ENCODE data around the gene IFITM5. TPM values are rescaled to one million over a fixed set of nuclear protein-coding genes. Genes with fewer than 3 reads are reported as not detected.

IFITM5 gene
- polyA plus RNA-seq, 1 donor from 2014 or later: not detected

DNA sequence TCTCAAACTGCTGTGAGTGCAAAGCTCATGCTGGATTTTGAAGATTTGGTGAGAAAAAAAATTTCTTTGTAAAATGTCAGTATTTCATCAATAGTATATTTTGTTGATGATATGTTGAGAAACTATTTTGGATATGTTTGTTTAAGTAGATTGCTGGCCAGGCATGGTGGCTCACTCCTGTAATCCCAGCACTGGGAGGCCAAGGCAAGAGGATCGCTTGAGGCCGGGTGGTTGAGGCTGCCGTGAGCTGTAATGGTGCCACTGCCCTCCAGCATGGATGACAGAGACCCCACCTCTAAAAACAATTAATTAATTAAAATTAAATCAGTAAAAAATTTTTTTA, 28.2 kb upstream of the IFITM5 start:
- H4K20me1 ChIP-seq (ENCODE audit: insufficient read depth): no peaks in the 10 kb centered on the region
- no peak overlapping the region for H3K4me2 ChIP-seq (ENCODE audit: low read length)
- no peak overlapping the region for H3K4me3 ChIP-seq (ENCODE audit: low read length)
- H3K79me2 ChIP-seq (replicated peaks; ENCODE audit: insufficient read depth, low read length): no peaks in the 10 kb centered on the region
- no peak overlapping the region for H3K27ac ChIP-seq (ENCODE audit: low read length)
- no peaks in the 10 kb centered on the region for H3K9me2 ChIP-seq (ENCODE audit: insufficient read depth, low read length)
- no peak for TF ChIP-seq TAF1 (IDR thresholded peaks at IDR 0.05; ENCODE audit: low read depth)
- TF ChIP-seq, protein P1, sequence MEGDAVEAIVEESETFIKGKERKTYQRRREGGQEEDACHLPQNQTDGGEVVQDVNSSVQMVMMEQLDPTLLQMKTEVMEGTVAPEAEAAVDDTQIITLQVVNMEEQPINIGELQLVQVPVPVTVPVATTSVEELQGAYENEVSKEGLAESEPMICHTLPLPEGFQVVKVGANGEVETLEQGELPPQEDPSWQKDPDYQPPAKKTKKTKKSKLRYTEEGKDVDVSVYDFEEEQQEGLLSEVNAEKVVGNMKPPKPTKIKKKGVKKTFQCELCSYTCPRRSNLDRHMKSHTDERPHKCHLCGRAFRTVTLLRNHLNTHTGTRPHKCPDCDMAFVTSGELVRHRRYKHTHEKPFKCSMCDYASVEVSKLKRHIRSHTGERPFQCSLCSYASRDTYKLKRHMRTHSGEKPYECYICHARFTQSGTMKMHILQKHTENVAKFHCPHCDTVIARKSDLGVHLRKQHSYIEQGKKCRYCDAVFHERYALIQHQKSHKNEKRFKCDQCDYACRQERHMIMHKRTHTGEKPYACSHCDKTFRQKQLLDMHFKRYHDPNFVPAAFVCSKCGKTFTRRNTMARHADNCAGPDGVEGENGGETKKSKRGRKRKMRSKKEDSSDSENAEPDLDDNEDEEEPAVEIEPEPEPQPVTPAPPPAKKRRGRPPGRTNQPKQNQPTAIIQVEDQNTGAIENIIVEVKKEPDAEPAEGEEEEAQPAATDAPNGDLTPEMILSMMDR (IDR thresholded peaks at IDR 0.05; ENCODE audit: poor library complexity, severe bottlenecking): no peak
- no peak for TF ChIP-seq EZH2 (IDR thresholded peaks at IDR 0.05; ENCODE audit: borderline replicate concordance, insufficient read depth, low read length, poor library complexity, severe bottlenecking)
- TF ChIP-seq, protein P2, sequence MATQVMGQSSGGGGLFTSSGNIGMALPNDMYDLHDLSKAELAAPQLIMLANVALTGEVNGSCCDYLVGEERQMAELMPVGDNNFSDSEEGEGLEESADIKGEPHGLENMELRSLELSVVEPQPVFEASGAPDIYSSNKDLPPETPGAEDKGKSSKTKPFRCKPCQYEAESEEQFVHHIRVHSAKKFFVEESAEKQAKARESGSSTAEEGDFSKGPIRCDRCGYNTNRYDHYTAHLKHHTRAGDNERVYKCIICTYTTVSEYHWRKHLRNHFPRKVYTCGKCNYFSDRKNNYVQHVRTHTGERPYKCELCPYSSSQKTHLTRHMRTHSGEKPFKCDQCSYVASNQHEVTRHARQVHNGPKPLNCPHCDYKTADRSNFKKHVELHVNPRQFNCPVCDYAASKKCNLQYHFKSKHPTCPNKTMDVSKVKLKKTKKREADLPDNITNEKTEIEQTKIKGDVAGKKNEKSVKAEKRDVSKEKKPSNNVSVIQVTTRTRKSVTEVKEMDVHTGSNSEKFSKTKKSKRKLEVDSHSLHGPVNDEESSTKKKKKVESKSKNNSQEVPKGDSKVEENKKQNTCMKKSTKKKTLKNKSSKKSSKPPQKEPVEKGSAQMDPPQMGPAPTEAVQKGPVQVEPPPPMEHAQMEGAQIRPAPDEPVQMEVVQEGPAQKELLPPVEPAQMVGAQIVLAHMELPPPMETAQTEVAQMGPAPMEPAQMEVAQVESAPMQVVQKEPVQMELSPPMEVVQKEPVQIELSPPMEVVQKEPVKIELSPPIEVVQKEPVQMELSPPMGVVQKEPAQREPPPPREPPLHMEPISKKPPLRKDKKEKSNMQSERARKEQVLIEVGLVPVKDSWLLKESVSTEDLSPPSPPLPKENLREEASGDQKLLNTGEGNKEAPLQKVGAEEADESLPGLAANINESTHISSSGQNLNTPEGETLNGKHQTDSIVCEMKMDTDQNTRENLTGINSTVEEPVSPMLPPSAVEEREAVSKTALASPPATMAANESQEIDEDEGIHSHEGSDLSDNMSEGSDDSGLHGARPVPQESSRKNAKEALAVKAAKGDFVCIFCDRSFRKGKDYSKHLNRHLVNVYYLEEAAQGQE (IDR thresholded peaks at IDR 0.05; ENCODE audit: borderline replicate concordance): no peak
- TF ChIP-seq SMC3 (conservative IDR thresholded peaks at IDR 0.05; ENCODE audit: poor library complexity): no peak
- no peaks in the 10 kb centered on the region for H3K27me3 ChIP-seq (ENCODE audit: insufficient read depth, low read depth, low read length)
- H2AFZ ChIP-seq (ENCODE audit: low read depth, low read length): no peak overlapping the region
- no peaks in the 10 kb centered on the region for H3K36me3 ChIP-seq (ENCODE audit: insufficient read depth, low read length)
- no peaks in the 10 kb centered on the region for H3F3A ChIP-seq (ENCODE audit: insufficient read depth, low read length, poor library complexity, severe bottlenecking)
- H3K9ac ChIP-seq (ENCODE audit: low read length): no peak overlapping the region
- no peaks in the 10 kb centered on the region for H3K9me3 ChIP-seq (ENCODE audit: low read length)

DNA sequence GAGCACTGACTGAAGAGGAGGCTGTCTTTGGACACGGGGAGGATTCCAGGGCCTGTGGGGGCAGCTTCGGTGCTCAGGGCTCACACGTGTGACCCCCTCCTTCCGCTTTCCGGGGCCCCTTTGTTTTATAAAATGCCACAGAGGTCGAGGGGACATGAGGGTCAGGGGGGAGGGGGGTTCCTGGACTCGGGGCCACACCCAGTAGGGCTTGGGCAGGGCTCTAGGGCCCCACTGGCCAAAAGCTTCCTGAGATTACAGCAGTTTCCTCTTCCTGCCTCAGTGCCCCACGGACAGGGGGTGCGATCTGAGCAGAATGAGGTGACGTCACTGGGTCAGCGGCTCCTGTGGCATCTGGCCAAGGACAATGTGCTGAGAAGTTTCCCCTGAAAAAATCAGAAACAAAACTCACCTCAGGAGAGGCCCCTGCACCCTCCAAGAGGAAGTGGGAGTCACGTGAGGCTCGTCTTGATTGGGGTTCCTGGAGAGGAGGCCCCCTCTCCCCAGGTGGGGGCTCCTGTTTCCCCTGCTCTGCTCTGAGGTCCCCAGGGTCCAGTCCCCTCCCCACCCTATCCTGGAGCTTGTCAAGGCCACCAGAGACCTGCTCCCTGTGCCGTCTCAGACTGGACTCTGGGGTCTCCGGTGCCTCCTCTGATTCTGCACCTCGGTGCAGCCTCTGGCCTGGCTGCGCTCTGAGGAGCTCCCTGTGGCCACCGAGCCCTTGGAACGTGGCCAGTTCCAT, 27.7 kb upstream of the IFITM5 start:
- Histone ChIP-seq H3F3A (ENCODE audit: insufficient read depth, low read length, poor library complexity, severe bottlenecking) (no peaks in the 10 kb centered on the region), H3K9ac (ENCODE audit: low read length) (no peak overlapping the region), H3K27me3 (ENCODE audit: insufficient read depth, low read depth, low read length) (no peaks in the 10 kb centered on the region), H3K36me3 (ENCODE audit: insufficient read depth, low read length) (no peaks in the 10 kb centered on the region), H3K27ac (ENCODE audit: low read length) (no peak overlapping the region), H3K4me3 (ENCODE audit: low read length) (no peak overlapping the region), H4K20me1 (ENCODE audit: insufficient read depth) (no peaks in the 10 kb centered on the region), H3K4me2 (ENCODE audit: low read length) (no peak overlapping the region), H3K9me2 (ENCODE audit: insufficient read depth, low read length) (no peaks in the 10 kb centered on the region), H3K9me3 (ENCODE audit: low read length) (no peaks in the 10 kb centered on the region), H3K79me2 (replicated peaks; ENCODE audit: insufficient read depth, low read length) (no peaks in the 10 kb centered on the region), H2AFZ (ENCODE audit: low read depth, low read length) (no peak overlapping the region)
- no peak for TF ChIP-seq MXI1 (conservative IDR thresholded peaks at IDR 0.05; ENCODE audit: poor library complexity, severe bottlenecking)
- no peak for TF ChIP-seq TAF1 (IDR thresholded peaks at IDR 0.05; ENCODE audit: low read depth)
- TF ChIP-seq EZH2 (IDR thresholded peaks at IDR 0.05; ENCODE audit: borderline replicate concordance, insufficient read depth, low read length, poor library complexity, severe bottlenecking): no peak
- TF ChIP-seq, protein P1 (IDR thresholded peaks at IDR 0.05; ENCODE audit: poor library complexity, severe bottlenecking): no peak
- TF ChIP-seq, protein P2 (IDR thresholded peaks at IDR 0.05; ENCODE audit: borderline replicate concordance): no peak
- no peak for TF ChIP-seq POLR2AphosphoS5 (IDR thresholded peaks at IDR 0.05)
- no peak for TF ChIP-seq SMC3 (conservative IDR thresholded peaks at IDR 0.05; ENCODE audit: poor library complexity)
- TF ChIP-seq RAD21 (conservative IDR thresholded peaks at IDR 0.05): no peak
- TF ChIP-seq EP300 (conservative IDR thresholded peaks at IDR 0.05; ENCODE audit: poor library complexity, severe bottlenecking): no peak
